WTC11 (cell line): Measurements from ENCODE around the gene RHPN2.

Experiments used
- CBFB ChIP-seq: sonication (generic); formaldehyde crosslinking; IDR thresholded peaks from 2 replicates; pipeline ENCODE4 v1.8.1; 2022; ENCODE audit warnings: mild to moderate bottlenecking, low read depth, missing genetic modification reagents
- ESRRA ChIP-seq: sonication (generic); formaldehyde crosslinking; IDR thresholded peaks from 2 replicates; pipeline ENCODE4 v1.8.1; 2022; ENCODE audit warnings: mild to moderate bottlenecking, missing genetic modification reagents, borderline replicate concordance
- NR1H2 ChIP-seq: sonication (generic); formaldehyde crosslinking; IDR thresholded peaks from 2 replicates; pipeline ENCODE4 v1.9.0; 2021; ENCODE audit warnings: mild to moderate bottlenecking, moderate library complexity, missing genetic modification reagents
- OVOL2 ChIP-seq: fragments of 250-450 bp; sonication (Bioruptor Pico); IDR thresholded peaks from 2 replicates; pipeline ENCODE4 v1.9.0; 2021; ENCODE audit warnings: mild to moderate bottlenecking, borderline replicate concordance
- SMAD4 ChIP-seq: sonication (generic); formaldehyde crosslinking; IDR thresholded peaks from 2 replicates; pipeline ENCODE4 v1.8.0; 2022; ENCODE audit warnings: mild to moderate bottlenecking, missing genetic modification reagents
- ZNF121 ChIP-seq: sonication (generic); formaldehyde crosslinking; IDR thresholded peaks from 2 replicates; pipeline ENCODE4 v1.8.0; 2023; ENCODE audit warnings: missing genetic modification reagents
- ZNF232 ChIP-seq: sonication (generic); formaldehyde crosslinking; IDR thresholded peaks from 2 replicates; pipeline ENCODE4 v1.8.0; 2022; ENCODE audit warnings: mild to moderate bottlenecking, missing genetic modification reagents
- TF ChIP-seq, protein P1 (sequence below): fragments of 200-600 bp; IDR thresholded peaks from 2 replicates; pipeline ENCODE4 v1.8.0; 2022; ENCODE audit warnings: antibody characterized with exemption
- TF ChIP-seq, protein P2 (sequence below): sonication (generic); formaldehyde crosslinking; conservative IDR thresholded peaks from 2 replicates; pipeline ENCODE4 v1.8.1; 2022; ENCODE audit warnings: mild to moderate bottlenecking, missing genetic modification reagents
- TF ChIP-seq, protein P3 (sequence below): sonication (generic); formaldehyde crosslinking; IDR thresholded peaks from 2 replicates; pipeline ENCODE4 v1.8.0; 2022; ENCODE audit warnings: mild to moderate bottlenecking, missing genetic modification reagents

DNA sequence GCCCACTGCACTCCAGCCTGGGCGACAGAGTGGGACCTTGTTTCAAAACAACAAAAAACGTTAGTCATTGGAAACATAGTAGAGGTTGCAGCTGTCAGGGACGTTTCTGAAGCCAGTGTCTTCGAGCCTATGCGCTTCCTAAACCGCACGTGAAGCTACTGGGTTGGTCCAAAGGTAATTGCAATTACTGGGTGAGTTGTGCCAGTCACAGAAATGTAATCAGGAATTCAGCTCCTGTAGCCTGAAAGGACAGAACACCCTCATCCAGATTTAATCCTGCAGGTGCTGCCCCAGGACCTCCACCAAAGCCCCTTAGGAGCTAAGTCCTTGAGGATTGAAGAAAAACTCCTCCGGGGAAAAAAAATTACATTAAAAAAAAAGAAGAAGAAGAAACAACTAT is 2.4 kb upstream of the RHPN2 start:
- TF ChIP-seq, protein P1, sequence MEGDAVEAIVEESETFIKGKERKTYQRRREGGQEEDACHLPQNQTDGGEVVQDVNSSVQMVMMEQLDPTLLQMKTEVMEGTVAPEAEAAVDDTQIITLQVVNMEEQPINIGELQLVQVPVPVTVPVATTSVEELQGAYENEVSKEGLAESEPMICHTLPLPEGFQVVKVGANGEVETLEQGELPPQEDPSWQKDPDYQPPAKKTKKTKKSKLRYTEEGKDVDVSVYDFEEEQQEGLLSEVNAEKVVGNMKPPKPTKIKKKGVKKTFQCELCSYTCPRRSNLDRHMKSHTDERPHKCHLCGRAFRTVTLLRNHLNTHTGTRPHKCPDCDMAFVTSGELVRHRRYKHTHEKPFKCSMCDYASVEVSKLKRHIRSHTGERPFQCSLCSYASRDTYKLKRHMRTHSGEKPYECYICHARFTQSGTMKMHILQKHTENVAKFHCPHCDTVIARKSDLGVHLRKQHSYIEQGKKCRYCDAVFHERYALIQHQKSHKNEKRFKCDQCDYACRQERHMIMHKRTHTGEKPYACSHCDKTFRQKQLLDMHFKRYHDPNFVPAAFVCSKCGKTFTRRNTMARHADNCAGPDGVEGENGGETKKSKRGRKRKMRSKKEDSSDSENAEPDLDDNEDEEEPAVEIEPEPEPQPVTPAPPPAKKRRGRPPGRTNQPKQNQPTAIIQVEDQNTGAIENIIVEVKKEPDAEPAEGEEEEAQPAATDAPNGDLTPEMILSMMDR = no peak
- TF ChIP-seq ZNF121 (CRISPR knock-in tag) = no peak
- TF ChIP-seq NR1H2 = no peak
- TF ChIP-seq OVOL2 (CRISPR knock-in tag) = no peak
- TF ChIP-seq, protein P2, sequence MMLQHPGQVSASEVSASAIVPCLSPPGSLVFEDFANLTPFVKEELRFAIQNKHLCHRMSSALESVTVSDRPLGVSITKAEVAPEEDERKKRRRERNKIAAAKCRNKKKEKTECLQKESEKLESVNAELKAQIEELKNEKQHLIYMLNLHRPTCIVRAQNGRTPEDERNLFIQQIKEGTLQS (CRISPR knock-in tag) = no peak
- TF ChIP-seq SMAD4 (CRISPR knock-in tag) = no peak
- no peak for TF ChIP-seq ZNF232
- no peak for TF ChIP-seq ESRRA
- TF ChIP-seq, protein P3, sequence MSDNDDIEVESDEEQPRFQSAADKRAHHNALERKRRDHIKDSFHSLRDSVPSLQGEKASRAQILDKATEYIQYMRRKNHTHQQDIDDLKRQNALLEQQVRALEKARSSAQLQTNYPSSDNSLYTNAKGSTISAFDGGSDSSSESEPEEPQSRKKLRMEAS = no peak
- no peak for TF ChIP-seq CBFB (CRISPR knock-in tag)
